VCaP (cell line): ENCODE results near the gene TMEM269.

Source experiments
- H3K27ac ChIP-seq: fragments of 450-650 bp; 2 replicates; pipeline ENCODE4 v1.5.1; 2017
- TF ChIP-seq, protein P1 (sequence below): fragments of 450-650 bp; conservative IDR thresholded peaks from 2 replicates; pipeline ENCODE4 v1.5.1; 2017; ENCODE audit warnings: mild to moderate bottlenecking, moderate library complexity

Gene TMEM269, protein sequence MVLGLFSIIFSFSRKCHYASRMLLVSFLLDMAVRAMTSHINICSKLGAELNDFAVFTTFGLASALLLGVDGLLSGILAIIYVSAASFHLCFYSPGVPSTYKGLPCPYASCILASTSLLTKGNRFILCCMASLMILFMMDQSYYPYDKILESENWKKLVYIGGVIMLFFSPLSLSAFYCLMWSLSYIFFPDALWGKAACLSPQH

DNA sequence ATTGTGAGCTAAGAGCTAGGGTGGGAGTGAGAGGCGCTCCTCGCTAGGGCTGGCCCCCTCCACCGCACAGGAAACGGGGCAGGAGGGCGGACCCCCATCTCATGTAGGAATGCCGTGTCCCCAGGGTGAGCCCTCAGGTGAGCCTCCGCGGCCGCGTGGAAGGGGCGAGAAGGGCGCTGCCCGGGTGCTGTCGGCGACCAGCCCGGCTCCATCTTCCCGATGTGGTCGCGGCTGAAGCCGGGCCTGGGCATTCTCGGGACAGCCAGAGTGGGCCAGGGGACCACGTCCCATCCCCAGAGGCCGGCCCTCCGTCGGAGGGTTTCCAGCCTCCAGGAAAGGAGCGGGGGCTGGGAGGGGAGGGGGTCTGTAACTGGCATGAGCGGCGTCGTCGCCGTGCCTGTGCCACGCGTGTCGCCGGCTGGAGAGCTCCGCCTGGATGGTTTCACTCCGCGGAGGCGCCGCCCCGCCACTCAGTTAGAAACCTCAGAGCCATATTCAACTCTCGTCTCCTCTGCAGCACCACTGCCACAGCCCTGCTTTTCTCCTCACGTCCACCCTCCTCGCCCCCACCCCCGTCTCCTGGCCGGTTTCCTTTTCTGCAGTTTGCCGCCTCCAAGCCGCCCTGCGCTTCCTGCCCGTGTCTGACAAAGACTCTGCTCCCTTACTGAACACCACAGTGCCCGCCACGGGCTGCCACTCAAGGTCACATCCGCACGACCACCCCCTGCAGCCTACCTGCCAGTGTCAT lies at the start of gene TMEM269:
Gene TMEM269, plus strand, starts transcription at position 46 of the 748 bp plus-strand sequence. CDS start 4,903 bp downstream, outside the sequence.
- H3K27ac ChIP-seq = no peak within 1 kb of the TSS
- TF ChIP-seq, protein P1, sequence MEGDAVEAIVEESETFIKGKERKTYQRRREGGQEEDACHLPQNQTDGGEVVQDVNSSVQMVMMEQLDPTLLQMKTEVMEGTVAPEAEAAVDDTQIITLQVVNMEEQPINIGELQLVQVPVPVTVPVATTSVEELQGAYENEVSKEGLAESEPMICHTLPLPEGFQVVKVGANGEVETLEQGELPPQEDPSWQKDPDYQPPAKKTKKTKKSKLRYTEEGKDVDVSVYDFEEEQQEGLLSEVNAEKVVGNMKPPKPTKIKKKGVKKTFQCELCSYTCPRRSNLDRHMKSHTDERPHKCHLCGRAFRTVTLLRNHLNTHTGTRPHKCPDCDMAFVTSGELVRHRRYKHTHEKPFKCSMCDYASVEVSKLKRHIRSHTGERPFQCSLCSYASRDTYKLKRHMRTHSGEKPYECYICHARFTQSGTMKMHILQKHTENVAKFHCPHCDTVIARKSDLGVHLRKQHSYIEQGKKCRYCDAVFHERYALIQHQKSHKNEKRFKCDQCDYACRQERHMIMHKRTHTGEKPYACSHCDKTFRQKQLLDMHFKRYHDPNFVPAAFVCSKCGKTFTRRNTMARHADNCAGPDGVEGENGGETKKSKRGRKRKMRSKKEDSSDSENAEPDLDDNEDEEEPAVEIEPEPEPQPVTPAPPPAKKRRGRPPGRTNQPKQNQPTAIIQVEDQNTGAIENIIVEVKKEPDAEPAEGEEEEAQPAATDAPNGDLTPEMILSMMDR = no peak

DNA sequence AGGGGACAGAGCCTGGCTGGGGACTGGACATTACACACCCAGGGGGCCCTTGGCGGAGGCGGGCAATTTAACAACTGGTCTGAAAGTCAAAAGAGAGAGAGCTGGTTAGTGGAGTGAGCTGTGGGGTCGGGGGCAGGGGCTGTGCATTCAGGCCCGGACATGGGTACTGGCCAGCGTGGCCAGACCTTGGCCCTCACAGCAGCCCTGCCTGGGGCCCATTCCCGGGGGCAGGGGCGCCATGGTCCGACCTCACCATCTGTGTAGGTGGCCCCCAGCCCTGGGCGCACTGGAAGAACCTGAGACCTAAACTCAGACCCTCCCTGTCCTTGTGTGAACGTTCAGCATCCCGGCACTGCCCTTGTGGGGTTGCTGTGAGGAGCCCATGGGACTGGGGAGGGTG lies 49.7 kb upstream of the TMEM269 start:
- no peak overlapping the region for H3K27ac ChIP-seq
- TF ChIP-seq, protein P1 = no peak

DNA sequence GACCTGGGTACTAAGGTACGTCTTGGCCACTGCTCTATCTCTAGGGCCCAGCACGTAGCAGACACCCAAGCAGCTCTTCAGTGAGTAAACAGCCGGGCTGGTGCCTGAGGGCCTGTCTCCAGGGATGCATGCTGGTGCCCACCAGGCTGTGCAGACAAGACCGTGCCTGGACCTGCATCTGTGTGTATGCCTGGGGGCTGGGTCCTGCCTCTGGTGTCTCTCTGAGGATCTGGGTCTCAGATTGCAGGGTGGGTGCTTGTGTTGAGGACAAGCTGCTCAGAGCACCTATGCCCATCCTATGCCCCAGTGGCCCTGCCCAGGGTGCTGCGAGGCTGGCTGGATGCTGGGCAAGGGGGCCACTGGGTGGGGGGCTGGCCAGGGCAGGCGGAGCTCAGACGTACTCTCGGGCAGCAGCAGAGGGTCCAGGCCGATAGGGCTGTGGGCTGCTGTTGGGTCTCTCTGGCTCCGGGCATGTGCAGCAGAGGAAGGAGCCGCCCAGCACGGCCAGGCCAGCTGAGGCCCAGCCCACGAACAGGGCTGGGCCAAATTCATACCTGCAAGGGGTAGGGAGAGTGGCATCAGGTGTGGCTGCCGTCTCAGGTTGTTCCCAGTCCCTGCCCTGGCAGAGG lies 49.2 kb upstream of the TMEM269 start:
- H3K27ac ChIP-seq = no peak overlapping the region
- TF ChIP-seq, protein P1 = no peak

DNA sequence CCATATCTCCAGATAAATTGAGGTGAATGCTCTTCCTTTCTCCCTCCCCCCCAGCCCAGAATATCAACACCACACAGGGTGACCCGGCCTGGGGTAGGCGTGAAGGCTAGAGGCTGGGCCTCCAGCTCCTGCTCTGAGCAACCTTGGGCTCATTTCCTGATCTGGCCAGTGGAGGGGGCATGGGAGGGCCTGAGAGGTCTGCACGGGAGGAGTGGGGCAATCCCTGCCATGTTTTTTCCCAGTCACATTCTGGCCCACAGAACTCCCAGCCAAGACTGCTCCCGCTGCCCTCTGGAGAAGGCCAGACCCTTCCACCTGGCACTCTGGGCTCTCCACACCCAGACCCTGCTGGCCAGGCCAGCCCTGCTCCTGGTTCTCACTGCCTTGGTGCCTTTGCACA lies 48.6 kb upstream of the TMEM269 start:
- no peak overlapping the region for H3K27ac ChIP-seq
- TF ChIP-seq, protein P1 = no peak

DNA sequence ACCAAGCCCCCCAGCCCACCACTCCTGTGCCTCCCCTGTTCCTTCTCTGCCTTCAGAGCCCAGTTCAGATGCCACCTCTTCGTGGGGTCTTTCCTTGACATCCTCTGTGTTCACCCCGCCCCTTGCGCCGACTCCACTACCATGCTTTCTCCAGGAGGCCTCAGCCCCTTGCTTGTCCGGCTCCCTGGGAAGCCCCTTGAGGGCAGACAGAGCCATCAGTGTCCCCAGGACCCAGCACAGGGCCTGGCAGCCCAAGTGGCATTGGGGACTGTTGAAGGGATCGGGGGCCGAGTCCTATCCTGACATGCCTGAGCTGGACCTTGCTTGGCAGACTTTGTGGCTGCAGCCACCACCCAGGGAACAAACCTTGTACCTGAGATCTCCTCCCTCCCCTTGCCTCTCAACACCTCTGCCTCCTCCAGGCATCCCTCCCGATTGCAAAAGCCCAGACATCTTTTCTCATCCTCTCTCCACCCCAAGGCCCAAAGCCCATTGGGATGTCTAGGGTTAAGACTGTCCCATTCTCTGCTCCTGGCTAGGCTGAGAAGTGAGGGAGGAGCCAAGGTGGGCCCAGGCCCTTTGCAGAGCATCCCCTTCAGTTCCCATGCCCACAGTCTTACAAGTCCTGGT lies 48.1 kb upstream of the TMEM269 start:
- TF ChIP-seq, protein P1 = no peak

DNA sequence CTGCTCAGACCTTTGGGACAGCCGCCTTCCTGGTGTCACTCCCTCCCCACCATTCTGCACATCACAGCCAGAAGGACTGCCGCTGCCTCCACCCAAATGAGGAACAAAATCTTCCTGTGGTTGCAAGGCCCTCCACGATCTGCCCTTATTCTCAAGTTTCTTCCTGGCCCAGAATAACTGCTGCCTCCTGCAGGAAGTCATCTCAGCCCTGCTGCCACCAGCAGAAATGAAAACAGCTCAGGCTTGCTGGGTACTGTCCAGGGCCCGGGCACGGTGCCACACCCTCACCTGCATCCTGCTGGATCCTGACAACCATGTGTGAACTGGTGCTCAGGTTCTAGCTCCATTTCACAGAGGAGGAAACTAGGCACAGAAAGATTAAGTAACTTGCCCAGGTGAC lies 47.5 kb upstream of the TMEM269 start:
- H3K27ac ChIP-seq = peak overlapping the region; percentile 34
- TF ChIP-seq, protein P1 = peak; percentile 34

More for the DNA sequence above, 48.1 kb upstream of the TMEM269 start:
- peak overlapping the region; percentile 34 for H3K27ac ChIP-seq
